Caco-2 (cell line): ENCODE data around the gene RGS8. TPM values are rescaled to one million over a fixed set of nuclear protein-coding genes. Genes with fewer than 3 reads are reported as not detected.
"Not testable (repeated sequence)": the region's sequence is repeated elsewhere in the genome, so short reads cannot be mapped to it uniquely, and the experiment has no call there.

Experiments
- BruUV-seq: library from RNA; stranded (reverse); fragments of 400-500 nt; replicated peaks from 2 replicates; lab custom pipeline; 2021; lab: Mats Ljungman, UMichigan
- CTCF ChIA-PET: fragments of 300-600 bp; sonication (Branson Sonifier 250); formaldehyde crosslinking; loops from one replicate; lab custom pipeline; 2022; ENCODE audit warnings: antibody characterized with exemption; lab: Charles Lee
- POLR2A ChIA-PET: fragments of 300-600 bp; sonication (Branson Sonifier 250); formaldehyde crosslinking; loops from one replicate; lab custom pipeline; 2022; ENCODE audit warnings: antibody characterized with exemption; lab: Charles Lee
- DNase-seq, 2 experiments: peaks; one replicate each; pipeline versions ENCODE4 v3.0.0 to v3.0.0-alpha.2; 2020 to 2022
- H3K27me3 ChIP-seq: replicated peaks from 2 replicates; pipeline ENCODE4 v1.6.0; 2011; ENCODE audit warnings: low read length; ENCODE audit not compliant: control insufficient read depth, insufficient read depth
- H3K36me3 ChIP-seq: 2 replicates; pipeline ENCODE4 v1.5.1; 2011; ENCODE audit warnings: low read length; ENCODE audit not compliant: control insufficient read depth, insufficient read depth
- H3K4me1 ChIP-seq: fragments of 250-450 bp; sonication (Bioruptor Pico); 2 replicates; pipeline ENCODE4 v1.5.1; 2020; ENCODE audit warnings: mild to moderate bottlenecking
- H3K4me3 ChIP-seq: 2 replicates; pipeline ENCODE4 v1.5.1; 2011; ENCODE audit warnings: low read depth, mild to moderate bottlenecking, control low read depth, low read length
- H3K9me3 ChIP-seq: fragments of 250-450 bp; sonication (Bioruptor Pico); 2 replicates; pipeline ENCODE4 v1.5.1; 2020; ENCODE audit warnings: mild to moderate bottlenecking, moderate library complexity
- H3K27ac Mint-ChIP-seq: one replicate; pipeline ENCODE4 v1.8.0; 2022; ENCODE audit warnings: mixed read lengths; ENCODE audit not compliant: unreplicated experiment
- H3K27me3 Mint-ChIP-seq: one replicate; pipeline ENCODE4 v1.8.0; 2022; ENCODE audit warnings: mixed read lengths; ENCODE audit not compliant: insufficient read depth, unreplicated experiment
- H3K36me3 Mint-ChIP-seq: one replicate; pipeline ENCODE4 v1.8.0; 2022; ENCODE audit warnings: mild to moderate bottlenecking, mixed read lengths; ENCODE audit not compliant: insufficient read depth, unreplicated experiment
- H3K4me1 Mint-ChIP-seq: one replicate; pipeline ENCODE4 v1.8.0; 2022; ENCODE audit warnings: low read depth, mixed read lengths; ENCODE audit not compliant: unreplicated experiment
- H3K4me3 Mint-ChIP-seq: one replicate; pipeline ENCODE4 v1.8.0; 2022; ENCODE audit warnings: mild to moderate bottlenecking, moderate library complexity, mixed read lengths; ENCODE audit not compliant: unreplicated experiment
- H3K9me3 Mint-ChIP-seq: one replicate; pipeline ENCODE4 v1.8.0; 2022; ENCODE audit warnings: mixed read lengths; ENCODE audit not compliant: unreplicated experiment
- CTCF ChIP-seq, 2 experiments: fragments of 200-600 bp in 1 of 2; IDR thresholded peaks; 1 replicate in 1 of 2; 2 replicates in 1 of 2; pipeline versions ENCODE4 v1.5.1 to v1.8.0; 2011 to 2022; ENCODE audit warnings: antibody characterized with exemption in 1 of 2, control low read depth in 1 of 2, inconsistent platforms in 1 of 2, low read depth in 1 of 2, low read length in 1 of 2, mild to moderate bottlenecking in 1 of 2, moderate library complexity in 1 of 2; ENCODE audit not compliant: insufficient read depth in 1 of 2, severe bottlenecking in 1 of 2, unreplicated experiment in 1 of 2
- intact Hi-C: fragments of 100-400 bp; cut with micrococcal nuclease; formaldehyde crosslinking; loops from one replicate; pipeline ENCODE4 v1.10.0; 2022; ENCODE audit not compliant: unreplicated experiment
- total RNA-seq: library from RNA; stranded (reverse); gene quantifications from 2 replicates; pipeline ENCODE4 v1.2.3, GENCODE V29; 2022

The RGS8 gene
- total RNA-seq, 1 experiment from 2014 or later: not detected

GRCh38 chr1:182700351-182700709 lies 15.9 kb upstream of the RGS8 start:
- no peaks in the 10 kb centered on the region for H3K9me3 ChIP-seq
- peaks cover 9% of the 10 kb centered on the region for H3K4me1 Mint-ChIP-seq
- H3K4me3 Mint-ChIP-seq: no peak overlapping the region
- no TSS peak for BruUV-seq
- CTCF ChIA-PET: no interaction called here
- intact Hi-C loops: no loop called here
- no peak for DNase-seq
- no peaks in the 10 kb centered on the region for H3K36me3 Mint-ChIP-seq
- POLR2A ChIA-PET: interaction anchor here (0.6 kb wide), 1 partner anchor 11 kb away, joined by 4 read pairs; no protein-coding TSS in a partner anchor
- no peaks in the 10 kb centered on the region for H3K9me3 Mint-ChIP-seq
- H3K4me1 ChIP-seq: 0 out of 2 replicates have a peak, but pooled peaks cover 6% of the 10 kb centered on the region
- TF ChIP-seq CTCF (IDR thresholded peaks at IDR 0.05; ENCODE audit: insufficient read depth in 1 of 2, low read depth in 1 of 2, low read length in 1 of 2, severe bottlenecking in 1 of 2, unreplicated experiment in 1 of 2): no peak
- H3K27me3 ChIP-seq: no peaks in the 10 kb centered on the region
- H3K27me3 Mint-ChIP-seq: peaks cover 2% of the 10 kb centered on the region
- no peaks in the 10 kb centered on the region for H3K36me3 ChIP-seq
- H3K27ac Mint-ChIP-seq: no peak overlapping the region
- no peak overlapping the region for H3K4me3 ChIP-seq

- Mint-ChIP-seq H3K4me1 (peaks cover 9% of the 10 kb centered on the region), H3K36me3 (no peaks in the 10 kb centered on the region), H3K4me3 (no peak overlapping the region), H3K9me3 (no peaks in the 10 kb centered on the region), H3K27ac (no peak overlapping the region), H3K27me3 (peaks cover 2% of the 10 kb centered on the region)
- Histone ChIP-seq H3K4me3 (no peak overlapping the region), H3K27me3 (no peaks in the 10 kb centered on the region), H3K4me1 (0 out of 2 replicates have a peak, but pooled peaks cover 6% of the 10 kb centered on the region), H3K9me3 (no peaks in the 10 kb centered on the region), H3K36me3 (no peaks in the 10 kb centered on the region)
- ChIA-PET CTCF (no interaction called here), POLR2A (no interaction called here)
- intact Hi-C loops: no loop called here
- no peak for TF ChIP-seq CTCF (IDR thresholded peaks at IDR 0.05; ENCODE audit: insufficient read depth in 1 of 2, low read depth in 1 of 2, low read length in 1 of 2, severe bottlenecking in 1 of 2, unreplicated experiment in 1 of 2)
- DNase-seq: no peak
- no TSS peak for BruUV-seq
These were observed 15.3 kb upstream of the RGS8 start for GRCh38 chr1:182699393-182700350.

- BruUV-seq: no TSS peak
- H3K4me3 Mint-ChIP-seq: no peak overlapping the region
- H3K27me3 Mint-ChIP-seq: peaks cover 2% of the 10 kb centered on the region
- Histone ChIP-seq H3K36me3 (no peaks in the 10 kb centered on the region), H3K27me3 (no peaks in the 10 kb centered on the region), H3K9me3 (no peaks in the 10 kb centered on the region), H3K4me3 (no peak overlapping the region), H3K4me1 (0 out of 2 replicates have a peak, but pooled peaks cover 6% of the 10 kb centered on the region)
- no peaks in the 10 kb centered on the region for H3K9me3 Mint-ChIP-seq
- intact Hi-C loops: no loop called here
- H3K27ac Mint-ChIP-seq: no peak overlapping the region
- no peaks in the 10 kb centered on the region for H3K36me3 Mint-ChIP-seq
- CTCF ChIA-PET: no interaction called here
- DNase-seq: no peak
- H3K4me1 Mint-ChIP-seq: peaks cover 9% of the 10 kb centered on the region
- TF ChIP-seq CTCF (IDR thresholded peaks at IDR 0.05; ENCODE audit: insufficient read depth in 1 of 2, low read depth in 1 of 2, low read length in 1 of 2, severe bottlenecking in 1 of 2, unreplicated experiment in 1 of 2): no peak
- POLR2A ChIA-PET: no interaction called here
These were observed 14.6 kb upstream of the RGS8 start for GRCh38 chr1:182698971-182699370.

GRCh38 chr1:182693139-182693538 lies 8.8 kb upstream of the RGS8 start:
- H3K36me3 Mint-ChIP-seq, H3K27ac Mint-ChIP-seq, H3K36me3 ChIP-seq, H3K27me3 Mint-ChIP-seq, DNase-seq, H3K27me3 ChIP-seq, H3K4me1 Mint-ChIP-seq, CTCF ChIA-PET, BruUV-seq, POLR2A ChIA-PET, H3K4me1 ChIP-seq, intact Hi-C loops, H3K9me3 ChIP-seq, H3K4me3 ChIP-seq, H3K4me3 Mint-ChIP-seq: not testable (repeated sequence)
- peaks cover 10% of the 10 kb centered on the region for H3K9me3 Mint-ChIP-seq
